Motor neuron (in vitro differentiated cells): ENCODE measurements around the gene FYCO1. TPM values are rescaled to one million over a fixed set of nuclear protein-coding genes. Genes with fewer than 3 reads are reported as not detected.

ENCODE experiments used
- ATAC-seq, 8 experiments: fragments of 200-7000 bp; cut with Tn5 transposase; replicated peaks in 6 of 8; 2 replicates each; pipeline ENCODE4 v1.8.0; 2021; ENCODE audit warnings: mild to moderate bottlenecking in 8 of 8, moderate library complexity in 8 of 8
- H3K27ac ChIP-seq, 2 donors: fragments of 250-450 bp; sonication (Bioruptor Pico); 2 replicates each; pipeline ENCODE4 v1.9.0; 2021; ENCODE audit warnings: antibody characterized with exemption in 2 of 2, mild to moderate bottlenecking in 2 of 2, moderate library complexity in 1 of 2
- H3K4me1 ChIP-seq, 2 donors: fragments of 250-450 bp; sonication (Bioruptor Pico); replicated peaks in 1 of 2; 2 replicates each; pipeline ENCODE4 v1.6.1; 2021; ENCODE audit warnings: antibody characterized with exemption in 2 of 2, mild to moderate bottlenecking in 2 of 2, moderate library complexity in 1 of 2
- H3K4me3 ChIP-seq, 5 donors: fragments of 250-450 bp; sonication (Bioruptor Pico); 2 replicates each; pipeline ENCODE4 v1.9.0; 2021; ENCODE audit warnings: antibody characterized with exemption in 5 of 5, mild to moderate bottlenecking in 5 of 5, moderate library complexity in 4 of 5
- WGBS, 10 experiments: fragments of 450-650 bp; shearing (Covaris generic); methylation state at CpG; one replicate each; pipeline ENCODE4 v1.0.0; 2022; 5-methylcytosine and 5-hydroxymethylcytosine counted together
- in situ Hi-C, 9 experiments: fragments of 400-800 bp; cut with MboI; loops; one replicate each; pipeline ENCODE4 v1.15.0; 2021; ENCODE audit warnings: low sequenced_read_pairs in 9 of 9, low pct_unique_long_range_greater_than_20kb in 2 of 9; ENCODE audit not compliant: unreplicated experiment in 9 of 9
- total RNA-seq, 8 experiments: library from RNA; unstranded; fragments of 300-600 nt; gene quantifications; 2 replicates each; pipeline versions ENCODE4 v1.2.3 to v1.2.4, GENCODE V29; 2022

Gene FYCO1
- total RNA-seq, 8 experiments from 2014 or later: 0.87 to 19.6 (median 5.6) TPM

GRCh38 chr3:45948881-45949280 is 46.7 kb downstream of the FYCO1 start:
- H3K4me3 ChIP-seq: no peak overlapping the region
- H3K4me1 ChIP-seq: no peaks in the 10 kb centered on the region
- in situ Hi-C loops: loop anchor here in 5 of 9 experiments (10.0 to 25.0 kb wide), 7 partner anchors 126 to 912 kb away; partner anchors contain the start of genes CCR1 (in 1 of the 5), CCR2 (in 1 of the 5), CCR5 (in 1 of the 5) and CLEC3B (in 1 of the 5)
- no peak for ATAC-seq
- WGBS, 10 experiments: 97 to 100% (median 100%) methylated on average over 1 to 5 of the region's 6 CpGs; no CpG with 5 or more reads in 6 of the 10 experiments
- H3K27ac ChIP-seq: no peak overlapping the region

- in situ Hi-C loops: loop anchor here in 5 of 9 experiments (10.0 to 25.0 kb wide), 7 partner anchors 126 to 911 kb away; partner anchors contain the start of genes CCR1 (in 1 of the 5), CCR2 (in 1 of the 5), CCR5 (in 1 of the 5) and CLEC3B (in 1 of the 5)
- peak in 1 of 8 experiments; percentile 23 for ATAC-seq
- no peaks in the 10 kb centered on the region for H3K4me1 ChIP-seq
- WGBS, 10 experiments: 18 to 100% (median 92%) methylated on average over 3 to 6 of the region's 6 CpGs; no CpG with 5 or more reads in 1 of the 10 experiments
- no peak overlapping the region for H3K4me3 ChIP-seq
- H3K27ac ChIP-seq: no peak overlapping the region
Observed at GRCh38 chr3:45948311-45948781, 47.3 kb downstream of the FYCO1 start.

GRCh38 chr3:45947361-45947760 is 48.3 kb downstream of the FYCO1 start:
- no peak overlapping the region for H3K4me3 ChIP-seq
- ATAC-seq: peak in 3 of 8 experiments; percentile 44 to 95 (median 83)
- in situ Hi-C loops: loop anchor here in 5 of 9 experiments (10.0 to 25.0 kb wide), 7 partner anchors 127 to 910 kb away; partner anchors contain the start of genes CCR1 (in 1 of the 5), CCR2 (in 1 of the 5), CCR5 (in 1 of the 5) and CLEC3B (in 1 of the 5)
- H3K27ac ChIP-seq: no peak overlapping the region
- 48 to 100% (median 97%) methylated on average over 1 to 3 of the region's 3 CpGs; no CpG with 5 or more reads in 4 of the 10 experiments for WGBS, 10 experiments
- no peaks in the 10 kb centered on the region for H3K4me1 ChIP-seq

- no peaks in the 10 kb centered on the region for H3K4me1 ChIP-seq
- 80 to 100% (median 86%) methylated on average over 1 to 2 of the region's 3 CpGs; no CpG with 5 or more reads in 5 of the 10 experiments for WGBS, 10 experiments
- H3K4me3 ChIP-seq: no peak overlapping the region
- no peak for ATAC-seq
- H3K27ac ChIP-seq: no peak overlapping the region
- in situ Hi-C loops: loop anchor here in 5 of 9 experiments (10.0 to 25.0 kb wide), 7 partner anchors 128 to 910 kb away; partner anchors contain the start of genes CCR1 (in 1 of the 5), CCR2 (in 1 of the 5), CCR5 (in 1 of the 5) and CLEC3B (in 1 of the 5)
Observed at GRCh38 chr3:45946875-45947274, 48.7 kb downstream of the FYCO1 start.

- ATAC-seq: no peak
- in situ Hi-C loops: loop anchor here in 5 of 9 experiments (10.0 to 25.0 kb wide), 7 partner anchors 128 to 909 kb away; partner anchors contain the start of genes CCR1 (in 1 of the 5), CCR2 (in 1 of the 5), CCR5 (in 1 of the 5) and CLEC3B (in 1 of the 5)
Observed at GRCh38 chr3:45946307-45946706, 49.3 kb downstream of the FYCO1 start.

GRCh38 chr3:45944830-45945620 is 50.6 kb downstream of the FYCO1 start:
- Histone ChIP-seq H3K27ac (no peak overlapping the region), H3K4me3 (no peak overlapping the region), H3K4me1 (no peaks in the 10 kb centered on the region)
- in situ Hi-C loops: loop anchor here in 5 of 9 experiments (5.0 to 25.0 kb wide), 8 partner anchors 130 to 908 kb away; partner anchors contain the start of genes CCR1 (in 1 of the 5), CCR2 (in 1 of the 5), CCR5 (in 1 of the 5) and CLEC3B (in 1 of the 5)
- ATAC-seq: no peak
- 83 to 100% (median 100%) methylated on average over 1 to 3 of the region's 5 CpGs; no CpG with 5 or more reads in 2 of the 10 experiments for WGBS, 10 experiments

More at GRCh38 chr3:45946307-45946706, 49.3 kb downstream of the FYCO1 start:
- no peak overlapping the region for H3K27ac ChIP-seq
- WGBS, 10 experiments: 100% methylated on average over 1 of the region's 1 CpG; no CpG with 5 or more reads in 9 of the 10 experiments
- H3K4me1 ChIP-seq: no peaks in the 10 kb centered on the region
- no peak overlapping the region for H3K4me3 ChIP-seq

- ATAC-seq: no peak
- in situ Hi-C loops: loop anchor here in 5 of 9 experiments (5.0 to 25.0 kb wide), 8 partner anchors 131 to 906 kb away; partner anchors contain the start of genes CCR1 (in 1 of the 5), CCR2 (in 1 of the 5), CCR5 (in 1 of the 5) and CLEC3B (in 1 of the 5)
- peaks cover 0 to 2% of the 10 kb centered on the region in 2 donors for H3K4me1 ChIP-seq
- H3K4me3 ChIP-seq: no peak within 1 kb of the TSS
- WGBS, 10 experiments: 20 to 100% (median 98%) methylated on average over 1 to 6 of the region's 8 CpGs; no CpG with 5 or more reads in 2 of the 10 experiments
- no peak within 1 kb of the TSS for H3K27ac ChIP-seq
Observed at GRCh38 chr3:45943207-45943846, 52.3 kb downstream of the FYCO1 start, which contains the start of gene CXCR6. CXCR6 (plus strand) TSS chr3:45943464; CDS start chr3:45946482, 3,018 bp downstream.

- ATAC-seq: no peak
- Histone ChIP-seq H3K4me3 (no peak overlapping the region), H3K4me1 (peaks cover 0 to 2% of the 10 kb centered on the region in 2 donors), H3K27ac (no peak overlapping the region)
- in situ Hi-C loops: loop anchor here in 5 of 9 experiments (5.0 to 25.0 kb wide), 8 partner anchors 133 to 905 kb away; partner anchors contain the start of genes CCR1 (in 1 of the 5), CCR2 (in 1 of the 5), CCR5 (in 1 of the 5) and CLEC3B (in 1 of the 5)
- 77 to 100% (median 80%) methylated on average over 1 to 3 of the region's 6 CpGs; no CpG with 5 or more reads in 4 of the 10 experiments for WGBS, 10 experiments
Observed at GRCh38 chr3:45942051-45942825, 53.4 kb downstream of the FYCO1 start.

- ATAC-seq: no peak
- Histone ChIP-seq H3K27ac (no peak overlapping the region), H3K4me1 (peaks cover 0 to 2% of the 10 kb centered on the region in 2 donors), H3K4me3 (no peak overlapping the region)
- WGBS, 10 experiments: 60 to 100% (median 100%) methylated on average over 1 to 4 of the region's 6 CpGs; no CpG with 5 or more reads in 3 of the 10 experiments
- in situ Hi-C loops: loop anchor here in 5 of 9 experiments (5.0 to 25.0 kb wide), 8 partner anchors 134 to 904 kb away; partner anchors contain the start of genes CCR1 (in 1 of the 5), CCR2 (in 1 of the 5), CCR5 (in 1 of the 5) and CLEC3B (in 1 of the 5)
Observed at GRCh38 chr3:45940781-45941365, 54.8 kb downstream of the FYCO1 start.

- Histone ChIP-seq H3K27ac (no peak overlapping the region), H3K4me3 (no peak overlapping the region), H3K4me1 (peaks cover 0 to 2% of the 10 kb centered on the region in 2 donors)
- WGBS, 10 experiments: 52 to 100% (median 87%) methylated on average over 2 to 7 of the region's 7 CpGs; no CpG with 5 or more reads in 2 of the 10 experiments
- ATAC-seq: peak in 1 of 8 experiments; percentile 29
- in situ Hi-C loops: loop anchor here in 5 of 9 experiments (5.0 to 25.0 kb wide), 8 partner anchors 135 to 903 kb away; partner anchors contain the start of genes CCR1 (in 1 of the 5), CCR2 (in 1 of the 5), CCR5 (in 1 of the 5) and CLEC3B (in 1 of the 5)
Observed at GRCh38 chr3:45940004-45940780, 55.4 kb downstream of the FYCO1 start.
